H1 (cell line): ENCODE data around the gene HES7.

Source experiments
- BACH1 ChIP-seq: IDR thresholded peaks from 2 replicates; pipeline ENCODE4 v1.6.1; 2012; ENCODE audit warnings: low read length, improper control_type of control experiment
- CTCF ChIP-seq, 3 experiments: IDR thresholded peaks; 1 replicate in 2 of 3; 2 replicates in 1 of 3; pipeline versions ENCODE4 v1.5.1 to v1.6.1; 2011; ENCODE audit warnings: low read length in 3 of 3, mild to moderate bottlenecking in 3 of 3, inconsistent platforms in 2 of 3, low read depth in 1 of 3, moderate library complexity in 1 of 3; ENCODE audit not compliant: insufficient read depth in 1 of 3; ENCODE audit errors: control extremely low read depth in 1 of 3
- EP300 ChIP-seq, 2 experiments: IDR thresholded peaks; 1 replicate in 1 of 2; 2 replicates in 1 of 2; pipeline ENCODE4 v1.6.1; 2011 to 2012; ENCODE audit warnings: low read depth in 2 of 2, low read length in 2 of 2, mild to moderate bottlenecking in 2 of 2, borderline replicate concordance in 1 of 2, inconsistent platforms in 1 of 2, moderate library complexity in 1 of 2
- JUN ChIP-seq: IDR thresholded peaks from 2 replicates; pipeline ENCODE4 v1.6.1; 2011; ENCODE audit warnings: low read depth, mild to moderate bottlenecking, improper control_type of control experiment, low read length
- POLR2A ChIP-seq, 2 experiments: IDR thresholded peaks; 1 replicate in 1 of 2; 2 replicates in 1 of 2; pipeline ENCODE4 v1.6.1; 2011; ENCODE audit warnings: low read depth in 2 of 2, low read length in 2 of 2, mild to moderate bottlenecking in 2 of 2; ENCODE audit errors: control extremely low read depth in 1 of 2
- POLR2AphosphoS5 ChIP-seq: IDR thresholded peaks from 2 replicates; pipeline ENCODE4 v1.6.1; 2011; ENCODE audit warnings: low read depth, low read length
- RAD21 ChIP-seq, 2 experiments: IDR thresholded peaks in 1 of 2; conservative IDR thresholded peaks in 1 of 2; 2 replicates each; pipeline ENCODE4 v1.6.1; 2011; ENCODE audit warnings: low read depth in 2 of 2, low read length in 2 of 2, improper control_type of control experiment in 1 of 2, inconsistent platforms in 1 of 2, mild to moderate bottlenecking in 1 of 2, moderate library complexity in 1 of 2
- RFX5 ChIP-seq: IDR thresholded peaks from 2 replicates; pipeline ENCODE4 v1.6.1; 2011; ENCODE audit warnings: low read depth, low read length, improper control_type of control experiment, borderline replicate concordance
- SRF ChIP-seq: IDR thresholded peaks from 2 replicates; pipeline ENCODE4 v1.6.1; 2011; ENCODE audit warnings: mild to moderate bottlenecking, low read depth, low read length, moderate library complexity
- TBP ChIP-seq: IDR thresholded peaks from 2 replicates; pipeline ENCODE4 v1.6.1; 2011; ENCODE audit warnings: low read depth, low read length, improper control_type of control experiment
- TCF12 ChIP-seq: IDR thresholded peaks from 2 replicates; pipeline ENCODE4 v1.6.1; 2011; ENCODE audit warnings: low read depth, mild to moderate bottlenecking, low read length
- YY1 ChIP-seq: IDR thresholded peaks from 2 replicates; pipeline ENCODE4 v1.6.1; 2011; ENCODE audit warnings: low read depth, mild to moderate bottlenecking, low read length
- TF ChIP-seq, protein P1 (sequence below): IDR thresholded peaks from 2 replicates; pipeline ENCODE4 v1.6.1; 2011; ENCODE audit warnings: low read length, improper control_type of control experiment

DNA sequence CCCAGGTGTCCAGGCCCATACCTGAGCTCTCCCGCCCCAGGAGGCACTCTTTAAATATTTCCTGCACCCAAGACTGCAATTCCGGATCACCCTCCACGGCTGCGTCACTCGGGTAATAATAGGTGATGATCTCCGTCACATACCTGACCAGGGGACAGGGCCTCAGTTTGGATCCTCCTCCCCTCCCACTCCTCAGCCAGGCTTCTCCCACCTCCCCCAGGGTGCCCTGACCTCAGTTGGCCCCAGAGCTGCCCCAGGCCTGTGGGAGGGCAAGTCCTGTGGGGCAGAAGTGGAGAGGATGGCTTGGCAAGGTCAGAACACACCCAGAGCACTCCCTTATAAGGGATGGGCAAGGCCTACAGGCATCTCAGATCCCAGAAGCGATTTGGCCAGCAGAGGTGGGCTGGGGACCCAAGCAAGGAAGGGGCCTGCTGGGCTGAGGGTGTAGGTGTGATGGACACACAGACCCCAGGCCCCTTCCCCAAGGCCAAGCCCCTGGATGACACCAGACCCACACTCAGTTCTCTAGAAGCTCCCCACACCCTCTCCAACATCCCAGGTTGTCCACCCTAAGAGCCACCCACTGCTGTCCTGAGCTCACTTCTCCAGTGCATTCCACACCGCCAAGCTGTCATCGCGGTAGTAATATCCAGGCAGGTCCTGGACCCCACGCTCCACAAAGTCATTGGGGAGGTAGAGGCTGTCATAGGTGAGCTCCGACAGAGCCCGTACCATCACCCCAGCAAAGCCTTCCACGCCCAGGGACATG lies 48.1 kb downstream of the HES7 start:
- TF ChIP-seq RAD21 (IDR thresholded peaks at IDR 0.05 in 1 of 2, conservative IDR thresholded peaks at IDR 0.05 in 1 of 2; ENCODE audit: low read depth in 2 of 2, low read length in 2 of 2) (no peak), EP300 (IDR thresholded peaks at IDR 0.05; ENCODE audit: borderline replicate concordance in 1 of 2, low read depth in 2 of 2, low read length in 2 of 2) (no peak), CTCF (IDR thresholded peaks at IDR 0.05; ENCODE audit: control extremely low read depth in 1 of 3, insufficient read depth in 1 of 3, low read depth in 1 of 3, low read length in 3 of 3) (no peak), RFX5 (no peak), TCF12 (no peak), POLR2A (IDR thresholded peaks at IDR 0.05; ENCODE audit: control extremely low read depth in 1 of 2, low read depth in 2 of 2, low read length in 2 of 2) (no peak), BACH1 (no peak), SRF (no peak), POLR2AphosphoS5 (no peak), YY1 (no peak), JUN (no peak), TBP (no peak)
- TF ChIP-seq, protein P1, sequence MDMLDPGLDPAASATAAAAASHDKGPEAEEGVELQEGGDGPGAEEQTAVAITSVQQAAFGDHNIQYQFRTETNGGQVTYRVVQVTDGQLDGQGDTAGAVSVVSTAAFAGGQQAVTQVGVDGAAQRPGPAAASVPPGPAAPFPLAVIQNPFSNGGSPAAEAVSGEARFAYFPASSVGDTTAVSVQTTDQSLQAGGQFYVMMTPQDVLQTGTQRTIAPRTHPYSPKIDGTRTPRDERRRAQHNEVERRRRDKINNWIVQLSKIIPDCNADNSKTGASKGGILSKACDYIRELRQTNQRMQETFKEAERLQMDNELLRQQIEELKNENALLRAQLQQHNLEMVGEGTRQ: no peak
